Hippocampal formation (tissue), 2 donors: Measurements from ENCODE around the gene BRI3BP.

Experiments
- DNase-seq, 2 donors: peaks; one replicate each; lab custom pipeline; 2025; lab: John Stamatoyannopoulos, UW

BRI3BP gene, protein sequence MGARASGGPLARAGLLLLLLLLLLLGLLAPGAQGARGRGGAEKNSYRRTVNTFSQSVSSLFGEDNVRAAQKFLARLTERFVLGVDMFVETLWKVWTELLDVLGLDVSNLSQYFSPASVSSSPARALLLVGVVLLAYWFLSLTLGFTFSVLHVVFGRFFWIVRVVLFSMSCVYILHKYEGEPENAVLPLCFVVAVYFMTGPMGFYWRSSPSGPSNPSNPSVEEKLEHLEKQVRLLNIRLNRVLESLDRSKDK

DNA sequence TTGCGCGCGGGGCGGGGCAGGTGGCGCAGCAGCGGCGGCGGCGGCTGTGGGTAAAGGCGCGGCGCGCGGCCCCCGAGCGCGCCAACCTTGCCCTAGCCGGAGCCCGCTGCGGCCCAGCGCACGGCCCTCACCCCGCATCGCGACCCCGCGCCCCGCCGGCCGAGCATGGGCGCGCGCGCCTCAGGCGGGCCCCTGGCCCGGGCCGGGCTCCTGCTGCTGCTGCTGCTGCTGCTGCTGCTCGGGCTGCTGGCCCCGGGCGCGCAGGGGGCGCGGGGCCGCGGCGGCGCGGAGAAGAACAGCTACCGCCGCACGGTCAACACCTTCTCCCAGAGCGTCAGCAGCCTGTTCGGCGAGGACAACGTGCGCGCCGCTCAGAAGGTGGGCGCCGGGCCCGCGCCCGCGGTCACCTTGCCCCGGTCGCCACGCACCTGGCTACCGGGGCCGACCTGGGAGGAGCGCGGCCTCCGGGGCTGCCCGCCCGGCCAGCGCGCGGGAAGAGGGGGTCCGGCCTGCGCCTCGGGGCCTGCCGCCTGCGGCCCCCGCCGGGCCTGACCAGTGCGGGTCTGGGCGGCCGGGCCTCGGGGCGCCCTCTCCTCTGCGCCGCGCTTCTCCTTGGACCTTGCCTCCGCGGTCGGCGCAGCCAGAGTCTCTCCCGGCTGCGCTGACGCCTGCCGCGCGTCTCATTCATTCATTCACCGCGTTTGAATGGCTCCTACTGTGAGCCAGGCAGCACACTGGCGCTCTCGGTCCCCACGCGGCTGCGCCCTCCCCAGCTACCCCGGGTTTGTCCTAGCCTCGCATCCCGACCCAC lies at the start of gene BRI3BP:
Gene BRI3BP, plus strand, starts transcription at position 20 of the 811 bp plus-strand sequence. Its CDS starts 146 bp downstream, at position 166.
- peak in 1 of 2 donors; percentile 46 for DNase-seq

DNA sequence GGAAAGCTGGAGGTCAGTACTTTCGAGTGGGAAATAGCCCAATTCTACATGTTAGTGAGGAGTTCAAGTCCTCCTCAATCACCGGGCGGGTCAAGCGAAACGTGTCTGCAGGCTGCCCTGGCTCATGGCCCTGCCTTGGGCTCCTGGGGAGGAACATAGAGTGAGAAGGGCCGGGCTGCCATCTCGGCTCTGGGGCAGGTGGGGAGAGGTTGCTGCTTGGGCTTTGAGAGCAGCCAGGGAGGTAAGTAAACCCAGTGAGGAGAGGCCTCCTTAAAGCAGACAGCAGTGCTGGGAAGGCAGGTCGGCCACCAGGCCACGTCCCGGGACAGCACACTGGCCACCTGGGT lies 47.0 kb upstream of the BRI3BP start:
- no peak for DNase-seq

DNA sequence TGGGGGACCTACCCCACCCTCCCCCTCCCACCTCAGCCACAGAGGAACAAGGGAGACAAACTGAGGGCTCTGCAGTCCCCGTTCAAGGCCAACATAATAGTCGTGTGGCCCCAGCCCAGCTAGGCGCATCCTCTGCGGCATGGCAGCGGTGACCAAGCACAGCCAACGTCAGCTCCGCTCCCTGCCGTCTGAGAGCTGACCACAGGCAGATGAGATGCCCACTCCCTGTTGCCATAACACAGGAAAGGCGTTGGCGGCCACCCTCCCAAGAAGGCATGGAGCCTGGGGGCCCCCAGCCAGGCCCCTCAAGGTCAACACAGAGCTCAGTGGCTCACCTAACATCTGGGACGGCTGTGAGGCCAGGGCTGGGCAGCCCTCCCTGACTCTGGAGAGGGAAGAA lies 46.4 kb upstream of the BRI3BP start:
- DNase-seq, result no peak

DNA sequence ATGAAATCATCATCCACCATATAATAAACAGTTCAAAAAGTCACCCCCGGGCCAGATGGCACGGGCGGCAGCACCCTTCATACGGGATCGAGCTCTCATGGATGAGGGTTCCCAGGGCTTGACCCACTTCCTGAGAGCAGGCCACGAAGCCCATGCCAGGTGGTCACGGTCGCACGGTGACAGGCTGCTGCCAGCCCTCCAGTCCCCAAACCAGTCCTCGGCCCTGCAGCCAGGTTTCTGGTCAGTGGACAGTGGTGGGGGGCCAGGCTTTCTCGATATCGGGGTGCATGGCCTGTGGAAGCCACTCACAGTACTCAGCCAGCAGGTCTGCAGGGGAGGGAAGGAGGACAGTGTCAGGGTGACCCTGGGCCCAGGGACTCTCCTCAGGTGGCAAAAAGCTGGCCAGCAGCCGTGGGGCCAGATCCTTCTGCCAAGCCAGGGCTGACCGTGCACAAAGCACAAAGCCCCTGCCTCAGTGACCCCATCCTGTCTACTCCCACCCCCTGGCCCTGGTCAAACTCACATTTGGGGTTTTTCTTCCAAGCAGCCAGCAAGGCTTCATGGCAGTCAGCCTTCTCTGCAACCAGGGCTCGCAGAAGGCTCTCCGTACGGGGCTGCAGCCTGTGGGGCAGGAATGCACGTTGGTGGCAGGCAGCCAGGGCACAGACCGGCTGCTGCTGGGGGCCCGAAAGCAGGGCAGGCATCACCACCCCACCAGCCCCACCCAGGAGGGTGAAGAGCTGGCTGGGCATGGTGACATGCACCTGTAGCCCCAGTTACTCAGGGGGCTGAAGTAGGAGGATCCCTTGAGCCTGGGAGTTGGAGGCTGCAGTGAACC lies 45.7 kb upstream of the BRI3BP start:
- no peak for DNase-seq

DNA sequence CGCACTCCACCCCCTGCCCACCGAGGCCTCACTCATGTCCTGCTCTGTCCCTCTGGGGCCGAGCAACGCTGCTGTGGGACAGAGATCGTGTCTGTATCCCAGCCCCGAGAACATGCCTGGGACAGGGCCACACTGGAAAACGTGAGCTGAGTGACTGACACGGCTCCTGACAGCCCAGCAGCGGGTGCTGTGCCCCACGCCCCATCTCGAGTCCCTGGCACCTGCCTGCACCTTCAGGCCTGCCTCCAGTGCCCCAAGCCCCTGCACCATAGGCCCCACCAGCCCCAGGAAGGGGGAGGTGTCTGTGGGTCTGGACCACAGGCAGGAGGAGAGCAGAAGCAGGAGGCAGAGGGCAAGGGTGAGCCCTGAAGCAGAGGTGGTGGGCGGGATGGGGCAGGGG lies 44.4 kb upstream of the BRI3BP start:
- DNase-seq, result no peak

DNA sequence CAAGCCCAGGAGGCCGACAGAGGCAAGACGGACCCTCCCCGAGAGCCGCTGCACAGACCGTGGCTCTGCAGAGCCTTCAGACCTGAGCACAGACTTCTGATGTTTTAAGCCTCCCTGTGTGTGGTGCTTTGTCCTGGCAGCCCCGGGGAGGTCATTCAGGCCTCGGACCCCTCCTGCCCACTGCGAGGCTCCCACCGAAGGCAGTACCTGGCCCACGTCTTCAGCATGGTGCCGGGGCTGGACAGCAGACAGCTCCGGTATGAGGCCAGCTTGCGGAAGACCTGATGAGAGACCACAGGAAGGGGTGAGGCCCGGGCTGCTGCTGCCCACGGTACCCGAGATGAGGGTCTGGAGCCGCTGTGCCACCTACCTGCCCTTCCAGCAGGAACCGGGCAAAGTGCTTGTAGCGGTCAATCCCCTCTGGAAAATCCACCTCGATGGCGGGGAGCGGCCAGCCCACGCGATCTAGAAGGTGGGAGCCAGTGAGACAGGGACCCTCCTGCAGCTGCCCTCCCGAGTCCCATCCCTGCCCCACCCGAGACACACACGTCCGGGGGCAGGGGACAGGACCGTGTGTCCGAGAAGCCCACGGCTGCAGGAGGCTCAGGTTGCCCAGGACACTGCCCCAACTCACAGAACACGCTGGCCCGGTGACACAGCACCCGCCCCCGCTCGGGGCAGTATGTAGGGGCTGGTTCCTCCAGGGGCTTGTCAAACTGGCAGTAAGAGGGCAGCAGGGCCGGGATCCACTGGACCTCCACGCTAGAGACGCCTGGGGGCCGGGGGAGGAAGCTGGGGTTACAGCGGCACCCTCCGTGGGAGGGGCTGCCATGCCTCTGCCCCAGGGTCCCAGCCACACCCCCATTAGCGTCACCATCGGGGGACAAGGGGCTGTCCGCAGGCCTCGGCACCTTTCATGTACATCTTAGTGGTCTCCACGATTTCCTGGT lies 43.4 kb upstream of the BRI3BP start:
- DNase-seq, result no peak

DNA sequence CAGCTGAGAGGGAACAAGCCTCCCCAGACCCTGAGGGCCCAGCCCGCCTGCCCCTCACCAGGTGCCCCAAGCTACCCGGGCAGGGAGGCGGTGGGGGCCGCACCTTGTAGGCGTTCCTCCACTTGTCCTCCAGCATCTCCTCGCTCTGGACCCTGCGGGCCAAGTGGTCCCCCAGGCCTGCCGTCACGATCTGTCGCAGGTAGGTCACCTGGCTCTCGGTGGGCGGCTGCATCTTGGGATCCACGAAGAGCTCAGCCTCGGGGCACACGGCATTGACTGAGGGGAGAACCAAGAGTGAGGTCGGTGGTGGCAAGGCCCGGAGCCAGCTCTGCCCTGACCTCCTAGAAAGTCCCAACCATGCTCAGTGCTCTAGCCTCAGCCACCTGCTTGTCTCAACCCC lies 41.1 kb upstream of the BRI3BP start:
- no peak for DNase-seq

DNA sequence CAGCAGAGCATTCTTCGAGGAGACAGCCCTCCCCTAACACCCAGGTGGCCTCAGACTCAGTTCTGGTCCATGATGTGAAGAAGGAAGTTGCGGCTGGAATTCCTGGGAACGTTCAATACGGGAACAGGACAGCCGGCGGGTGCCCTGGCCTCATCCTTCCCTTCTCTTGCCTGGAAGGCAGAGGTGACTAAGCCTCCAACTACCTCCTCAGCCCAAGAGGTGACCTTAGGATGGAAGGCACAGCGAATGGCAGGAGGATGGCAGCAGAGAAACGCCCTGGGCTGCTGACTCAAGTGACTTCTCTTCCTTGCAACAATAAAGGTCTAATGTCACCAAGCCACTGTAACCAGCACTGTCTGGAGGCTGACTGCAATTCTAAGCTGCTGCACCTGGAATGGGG lies 40.6 kb upstream of the BRI3BP start:
- DNase-seq, result no peak

DNA sequence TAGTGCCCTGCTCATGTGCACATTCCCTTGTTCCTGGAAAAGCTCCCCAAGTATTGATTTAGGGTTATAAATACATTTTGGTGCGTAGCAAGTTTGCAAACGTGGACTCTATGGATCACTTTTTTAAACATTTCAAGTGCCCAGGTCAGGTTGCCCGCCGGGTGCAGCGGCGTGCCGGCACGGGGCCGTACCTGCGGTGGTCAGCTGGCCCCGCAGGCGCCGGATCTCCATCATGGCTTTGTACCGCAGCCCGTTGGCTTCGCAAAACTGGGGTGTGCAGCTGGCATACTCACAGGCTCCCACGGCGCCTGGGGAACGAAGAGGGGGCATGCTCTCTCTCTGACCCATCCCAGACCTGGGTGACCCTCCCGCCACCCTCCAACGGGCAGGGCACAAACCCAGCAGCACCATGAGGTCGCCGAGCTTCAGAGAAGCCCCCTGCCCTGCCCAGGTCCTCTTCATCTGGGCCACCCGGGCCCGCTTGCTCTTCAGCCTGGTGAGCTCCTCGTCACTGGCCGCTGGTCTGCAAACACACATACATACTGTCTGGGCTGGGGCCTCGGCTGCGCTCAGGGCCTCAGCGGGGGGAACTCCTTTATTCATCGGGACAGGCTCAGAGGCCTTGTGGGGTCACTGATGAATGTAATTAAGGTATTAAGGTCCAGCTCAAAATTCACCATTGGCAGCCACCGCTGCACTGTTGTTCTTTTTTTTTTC lies 39.6 kb upstream of the BRI3BP start:
- no peak for DNase-seq

DNA sequence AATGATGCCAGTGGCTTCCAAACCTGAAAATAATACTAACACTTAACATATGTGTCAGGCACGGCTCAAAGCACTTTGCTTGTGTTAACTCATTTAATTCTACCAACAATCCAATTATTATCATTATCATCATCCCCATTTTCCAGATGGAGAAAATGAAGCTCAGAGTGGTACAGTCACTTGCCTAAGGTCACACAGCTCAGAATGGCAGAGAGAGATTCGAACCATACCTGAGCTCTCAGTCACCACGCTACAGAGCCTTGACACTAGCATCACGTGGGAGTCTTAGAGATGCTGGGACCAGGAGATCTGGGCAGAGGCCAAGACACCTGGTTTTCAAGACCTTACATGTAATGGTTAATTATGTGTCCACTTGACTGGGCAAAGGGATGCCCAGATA lies 38.7 kb upstream of the BRI3BP start:
- no peak for DNase-seq

DNA sequence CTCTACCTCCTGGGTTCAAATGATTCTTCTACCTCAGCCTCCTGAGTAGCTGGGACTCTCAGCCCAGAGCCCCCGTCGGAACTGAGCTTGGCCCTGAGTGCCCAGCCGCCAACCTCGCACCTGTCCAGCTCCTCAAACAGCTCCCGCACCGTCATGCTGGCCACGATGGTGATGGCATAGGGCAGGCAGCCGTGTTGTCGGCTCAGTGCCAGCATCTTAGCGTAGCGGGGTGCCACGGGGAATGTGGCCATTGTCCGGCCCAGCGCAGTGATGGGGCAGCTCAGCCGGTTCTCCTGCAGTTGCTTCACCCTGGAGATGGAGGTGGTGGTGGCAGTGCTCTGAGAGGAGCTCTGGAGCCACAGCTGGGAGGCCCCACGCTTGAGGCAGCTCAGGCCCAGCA lies 36.9 kb upstream of the BRI3BP start:
- no peak for DNase-seq

DNA sequence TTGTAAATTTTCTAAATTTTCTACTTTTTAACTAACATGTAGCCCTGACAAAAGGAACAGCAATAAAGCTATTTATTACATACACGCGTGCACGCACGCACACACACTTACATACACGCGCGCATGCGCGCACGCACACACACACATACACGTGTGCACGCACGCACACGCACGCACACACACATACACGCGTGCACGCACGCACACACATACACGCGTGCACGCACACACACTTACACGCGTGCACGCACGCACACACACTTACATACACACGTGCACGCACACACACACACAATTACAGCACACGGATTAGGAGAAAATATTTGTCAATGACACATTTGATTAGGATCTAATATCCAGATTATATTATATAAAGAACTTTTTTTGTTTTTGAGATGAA lies 32.4 kb upstream of the BRI3BP start:
- no peak for DNase-seq

DNA sequence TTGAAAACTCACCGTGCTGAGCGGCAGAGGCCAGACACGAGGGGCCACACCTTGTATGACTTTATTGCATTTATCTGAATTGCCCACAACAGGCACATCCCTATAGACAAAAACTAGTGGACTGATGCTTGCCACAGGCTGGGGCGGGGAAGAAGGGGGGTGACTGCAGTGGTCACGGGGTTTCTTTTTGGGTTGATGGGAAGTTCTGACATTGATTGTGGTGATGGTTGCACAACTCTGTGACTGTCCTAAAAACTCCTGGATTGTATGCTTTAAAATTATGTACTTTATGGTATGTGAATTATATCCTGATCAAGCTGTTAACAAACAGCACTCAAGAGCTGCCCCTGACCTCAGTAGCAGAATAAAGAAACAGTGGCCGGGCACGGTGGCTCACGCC lies 30.2 kb upstream of the BRI3BP start:
- DNase-seq, result no peak

DNA sequence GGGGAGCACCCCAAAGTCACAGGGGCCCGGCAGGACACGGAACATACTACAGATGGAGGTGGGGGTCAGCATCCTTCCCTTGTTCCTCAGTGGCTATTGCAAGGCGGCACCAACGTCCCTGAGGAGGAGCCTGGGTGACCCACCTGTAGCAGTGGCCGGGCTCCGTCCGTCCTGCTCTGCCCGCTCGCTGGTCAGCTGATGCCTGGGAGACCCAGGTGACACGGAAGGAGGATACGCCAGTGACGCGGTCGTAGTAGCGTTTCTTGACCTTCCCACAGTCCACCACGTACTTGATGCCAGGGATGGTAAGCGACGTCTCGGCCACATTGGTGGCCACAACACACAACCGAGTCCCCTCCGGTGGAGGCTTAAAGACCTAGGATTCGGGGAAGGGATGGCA lies 29.2 kb upstream of the BRI3BP start:
- DNase-seq, result no peak

DNA sequence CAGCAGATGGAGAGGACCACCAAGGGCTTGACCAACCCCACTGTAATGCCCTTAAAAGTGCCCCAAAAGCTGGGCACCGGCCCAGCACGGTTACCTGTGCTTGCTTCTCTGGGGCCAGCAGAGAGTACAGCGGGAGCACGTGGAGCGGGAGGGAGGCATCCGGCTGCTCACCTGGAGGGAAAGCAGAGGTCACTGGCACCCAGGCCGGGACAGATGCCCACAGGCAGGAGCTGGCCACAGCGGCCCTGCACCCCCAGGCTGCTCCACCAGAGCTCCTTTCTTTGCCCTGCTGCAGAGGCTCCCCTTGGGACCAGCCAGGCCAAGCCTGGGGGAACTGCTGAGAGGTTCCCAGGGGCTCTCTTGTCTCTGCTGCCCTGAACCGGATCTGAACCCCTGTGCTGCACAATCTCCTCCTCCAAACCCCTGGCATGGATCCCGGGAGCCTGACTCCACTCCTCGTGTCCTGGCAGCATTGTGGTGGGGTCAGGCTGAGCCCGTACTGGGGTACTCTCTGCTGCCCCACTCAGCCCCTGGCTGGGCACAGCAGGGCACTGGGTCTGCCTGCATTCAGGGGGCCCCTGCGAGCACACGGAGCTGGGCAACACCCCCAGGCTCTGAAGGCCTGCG lies 28.5 kb upstream of the BRI3BP start:
- no peak for DNase-seq

DNA sequence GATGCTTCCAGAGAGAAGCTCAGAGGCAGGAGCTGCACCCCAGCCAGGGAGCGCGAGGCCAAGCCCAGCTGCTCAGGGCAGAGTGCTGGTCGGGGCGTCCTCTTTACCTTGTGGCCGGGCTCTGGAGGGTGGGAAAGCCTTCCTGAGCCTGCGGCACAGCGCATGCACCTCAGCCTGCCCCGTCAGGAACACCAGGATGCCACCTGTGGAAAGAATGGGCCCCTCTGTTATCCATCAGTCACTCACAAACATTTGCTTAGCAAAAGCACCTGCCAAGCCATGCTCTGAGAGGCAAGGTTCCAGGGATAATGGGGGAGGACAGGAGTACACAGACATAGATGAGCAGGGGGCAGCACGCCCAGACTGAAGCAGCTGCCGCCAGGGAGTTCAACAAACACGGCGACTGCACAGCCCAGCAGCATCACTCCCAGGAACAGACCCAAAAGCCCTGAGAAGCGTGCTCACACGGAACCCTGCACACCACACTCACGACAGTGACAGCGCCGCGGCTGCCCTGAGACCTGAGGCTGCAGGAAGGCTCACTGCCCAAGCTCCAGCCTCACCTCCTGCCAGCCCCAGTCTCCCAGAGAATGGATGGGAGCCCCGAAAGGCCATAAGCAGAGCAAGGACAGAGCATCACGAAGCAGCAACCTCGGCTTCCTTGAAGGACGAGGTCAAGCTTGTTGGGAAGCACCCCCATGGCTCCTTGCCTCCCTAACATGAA lies 26.3 kb upstream of the BRI3BP start:
- DNase-seq, result no peak

DNA sequence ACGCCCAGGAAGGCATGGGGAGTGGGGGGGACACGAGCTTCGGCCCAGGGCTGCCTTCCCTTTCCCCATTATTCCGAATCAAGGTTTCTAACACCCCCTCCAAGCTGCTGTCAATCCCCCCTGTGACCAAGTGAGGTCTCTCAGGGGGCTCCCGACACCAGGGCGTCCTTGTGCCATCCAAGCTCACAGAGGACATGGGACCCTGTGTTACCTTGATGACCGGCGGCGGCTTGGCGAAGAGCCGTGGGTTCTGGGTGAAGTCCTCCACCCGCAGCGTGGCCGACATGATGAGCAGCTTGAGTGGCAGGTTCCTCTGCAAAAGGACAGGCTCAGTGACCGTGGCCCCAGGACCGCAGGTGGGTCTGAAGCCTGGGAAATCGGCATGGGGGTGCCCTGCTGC lies 24.8 kb upstream of the BRI3BP start:
- no peak for DNase-seq

DNA sequence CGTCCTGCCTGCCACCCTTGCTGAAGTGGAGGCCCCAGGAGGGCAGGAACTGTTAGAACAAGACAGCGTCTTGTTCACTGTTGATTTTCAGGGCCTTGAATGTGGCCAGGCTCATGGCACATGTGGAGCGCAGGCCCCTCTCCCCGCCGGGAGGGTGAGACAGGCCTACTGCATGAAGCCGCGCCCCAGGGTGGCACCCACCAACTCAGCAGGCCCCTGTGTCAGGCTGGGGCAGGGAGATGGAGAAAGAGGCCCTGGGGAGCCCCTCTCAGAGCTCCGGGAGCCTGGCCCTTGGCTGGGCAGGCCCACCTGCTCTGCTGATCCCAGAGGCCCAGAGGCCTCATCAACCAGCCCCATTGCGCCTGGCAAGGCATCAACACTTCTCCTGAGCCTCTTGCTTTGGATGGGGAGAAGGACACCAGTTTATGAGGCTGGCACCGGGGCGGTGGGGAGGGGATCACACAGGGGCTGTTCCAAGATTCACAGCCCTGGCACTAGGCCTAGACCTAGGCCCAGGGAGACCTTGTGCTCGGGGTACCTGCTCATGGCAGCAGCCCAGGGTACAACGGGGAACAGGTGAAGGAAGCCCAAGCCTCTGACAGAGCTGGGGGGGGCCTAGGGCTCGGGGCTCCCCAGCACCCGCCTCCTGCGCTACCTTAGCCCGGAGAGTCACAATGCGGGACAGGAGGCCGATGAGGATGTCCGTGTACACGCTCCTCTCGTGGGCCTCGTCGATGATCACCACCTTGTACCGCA lies 22.6 kb upstream of the BRI3BP start:
- no peak for DNase-seq

DNA sequence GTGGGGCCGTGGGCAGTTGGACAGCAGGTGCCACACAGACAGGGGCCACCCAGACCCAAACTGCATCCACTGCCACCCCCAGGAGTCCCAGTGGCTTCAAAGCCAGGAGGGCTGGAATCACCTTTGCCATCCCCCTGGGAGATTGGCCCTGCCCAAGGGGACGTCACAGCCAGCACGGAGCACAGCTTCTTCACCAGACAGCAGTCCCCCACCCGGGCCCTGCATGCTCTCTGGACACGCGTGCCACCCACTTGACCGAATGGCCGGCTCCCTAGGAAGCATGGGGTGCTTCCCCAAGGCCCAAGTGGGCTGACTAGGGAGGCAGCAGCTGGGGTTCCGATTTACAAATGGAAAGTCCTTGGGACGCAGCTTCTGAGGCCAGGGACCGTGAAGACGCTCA lies 21.8 kb upstream of the BRI3BP start:
- no peak for DNase-seq
